GM21360 (cell line): ENCODE measurements around the gene SLC45A1.

Source experiments
- ATAC-seq: cut with Tn5 transposase; IDR thresholded peaks from one replicate; pipeline ENCODE4 v1.9.1; 2021; ENCODE audit warnings: mild to moderate bottlenecking, moderate library complexity; ENCODE audit not compliant: unreplicated experiment

Gene SLC45A1

GRCh38 chr1:8334106-8334851 is 16.4 kb downstream of the SLC45A1 start:
- no peak for ATAC-seq

GRCh38 chr1:8335246-8335645 is 17.3 kb downstream of the SLC45A1 start:
- no peak for ATAC-seq

GRCh38 chr1:8337776-8338525 is 20.0 kb downstream of the SLC45A1 start:
- no peak for ATAC-seq

GRCh38 chr1:8338526-8339202 is 20.8 kb downstream of the SLC45A1 start:
- no peak for ATAC-seq

- ATAC-seq, result no peak
Measured at GRCh38 chr1:8339203-8339600, 21.3 kb downstream of the SLC45A1 start.

DNA sequence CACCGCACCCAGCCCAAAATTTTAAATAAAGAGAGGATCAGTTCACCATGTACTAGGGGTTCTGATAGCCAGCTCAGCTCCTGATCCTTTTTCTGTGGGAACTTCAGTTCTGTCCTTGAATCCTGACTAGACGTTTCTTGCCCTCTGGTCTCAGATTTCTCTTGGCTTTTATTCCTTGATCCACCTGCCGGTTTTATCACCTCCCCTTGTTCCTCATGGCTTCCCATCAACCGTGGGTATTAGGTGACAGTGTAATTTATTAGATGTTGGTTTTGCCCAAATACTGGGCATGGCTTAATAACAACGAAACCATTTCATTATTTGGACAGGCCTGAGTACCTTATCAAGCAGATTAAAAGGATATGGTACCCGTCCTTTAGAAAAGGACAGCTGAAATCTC is 22.5 kb downstream of the SLC45A1 start:
- ATAC-seq, result no peak

DNA sequence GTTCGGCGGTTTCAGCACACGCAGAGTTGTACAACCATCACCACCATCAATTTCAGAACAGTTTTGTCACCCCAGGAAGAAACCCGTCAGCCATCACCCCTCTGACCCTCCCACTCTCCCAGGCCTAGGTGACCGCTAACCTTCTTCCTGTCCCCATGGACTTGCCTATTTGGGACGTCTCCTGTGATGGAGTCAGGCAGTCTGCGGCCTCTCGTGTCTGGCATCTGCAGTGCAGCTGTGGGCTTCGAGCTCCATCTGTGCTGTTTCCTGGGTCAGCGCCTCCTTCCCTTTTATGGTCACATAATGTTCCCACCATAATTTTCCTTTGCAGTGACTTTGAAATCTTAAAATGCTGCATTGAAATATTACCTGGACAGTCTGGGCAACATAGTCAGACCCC is 24.4 kb downstream of the SLC45A1 start:
- ATAC-seq, result no peak

GRCh38 chr1:8343044-8343443 is 25.1 kb downstream of the SLC45A1 start:
- ATAC-seq, result no peak

- no peak for ATAC-seq
Measured at GRCh38 chr1:8343464-8344001, 25.6 kb downstream of the SLC45A1 start.

DNA sequence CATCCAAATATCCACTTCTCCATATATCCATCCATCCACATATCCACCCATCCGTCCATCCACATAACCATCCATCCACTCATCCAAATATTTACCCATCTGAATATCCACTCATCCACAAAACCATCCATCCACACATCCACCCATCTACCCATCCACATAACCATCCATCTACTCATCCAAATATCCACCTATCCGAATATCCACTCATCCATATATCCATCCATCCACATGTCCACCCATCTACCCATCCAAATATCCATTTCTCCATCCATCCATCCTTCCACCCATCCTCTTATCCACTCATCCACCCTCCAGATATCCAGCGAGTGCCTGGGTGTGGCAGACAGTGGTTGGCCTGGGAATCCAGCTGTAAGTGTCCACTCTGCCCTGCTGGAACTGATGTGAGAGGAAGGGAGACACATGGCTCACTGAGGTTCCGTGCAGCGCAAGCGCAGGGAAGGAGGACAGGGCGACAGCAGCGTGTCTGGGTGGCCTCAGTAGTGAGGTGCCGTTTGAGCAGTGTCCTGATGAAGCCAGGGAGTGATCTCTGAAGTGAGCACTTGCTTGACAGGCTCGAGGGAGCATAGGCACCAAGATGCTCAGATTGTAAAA is 27.1 kb downstream of the SLC45A1 start:
- no peak for ATAC-seq

DNA sequence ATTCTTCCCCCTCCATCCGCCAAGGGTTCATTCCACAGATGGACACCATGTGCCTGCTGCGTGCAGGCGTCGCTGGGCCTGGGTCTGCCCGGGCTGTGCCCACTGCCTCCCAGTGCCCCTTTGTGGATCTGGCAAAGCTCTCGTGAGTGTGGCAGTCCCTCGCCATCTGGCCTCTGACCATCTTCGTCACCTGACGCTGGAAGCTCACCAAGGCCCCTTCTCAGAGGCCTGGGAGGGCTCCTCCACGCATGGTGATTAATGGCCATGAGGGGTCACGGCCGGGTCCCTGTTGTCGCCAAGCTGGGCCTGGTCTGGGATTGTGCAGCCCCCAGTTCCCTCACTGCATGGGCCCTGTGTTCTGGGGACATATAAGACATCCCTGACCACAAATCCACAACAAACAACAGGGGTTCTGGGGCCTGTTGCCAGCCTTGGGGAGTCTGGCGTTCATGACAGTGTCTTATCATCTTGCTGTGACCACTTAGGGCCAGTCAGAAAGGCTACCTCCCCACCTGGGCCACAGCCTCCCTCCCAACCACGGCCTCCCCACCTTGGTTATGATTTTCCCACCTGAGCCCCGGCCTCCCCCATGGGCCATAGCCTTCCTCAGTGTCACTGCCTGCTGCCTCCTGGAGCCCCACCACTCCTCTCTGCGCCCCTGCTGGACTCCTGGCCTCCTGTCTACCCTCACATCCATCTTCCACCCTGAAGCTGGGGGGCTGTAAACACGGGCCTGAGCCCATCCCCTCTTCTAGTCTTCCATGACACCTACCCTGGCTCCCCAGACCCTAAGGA is 27.9 kb downstream of the SLC45A1 start:
- no peak for ATAC-seq

DNA sequence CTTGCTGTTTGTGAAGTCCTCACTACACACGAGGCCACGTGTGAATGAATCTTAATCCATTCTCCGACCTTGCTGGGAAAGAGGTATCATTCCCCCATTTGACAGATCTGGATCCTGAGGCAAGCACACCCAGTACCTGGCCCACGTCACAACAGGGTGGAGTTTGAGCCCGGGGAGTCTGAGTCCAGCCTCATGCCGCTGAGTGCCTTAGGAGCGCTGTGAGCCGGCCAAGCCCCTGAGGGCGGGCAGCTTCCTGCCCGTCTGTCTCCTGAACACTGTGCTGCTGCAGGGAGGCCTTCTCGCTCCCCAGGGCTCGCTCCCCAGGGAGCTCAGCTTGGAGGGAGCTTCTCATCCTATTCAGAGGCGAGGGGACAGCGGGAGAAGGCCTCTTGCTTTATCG is 29.7 kb downstream of the SLC45A1 start:
- no peak for ATAC-seq

DNA sequence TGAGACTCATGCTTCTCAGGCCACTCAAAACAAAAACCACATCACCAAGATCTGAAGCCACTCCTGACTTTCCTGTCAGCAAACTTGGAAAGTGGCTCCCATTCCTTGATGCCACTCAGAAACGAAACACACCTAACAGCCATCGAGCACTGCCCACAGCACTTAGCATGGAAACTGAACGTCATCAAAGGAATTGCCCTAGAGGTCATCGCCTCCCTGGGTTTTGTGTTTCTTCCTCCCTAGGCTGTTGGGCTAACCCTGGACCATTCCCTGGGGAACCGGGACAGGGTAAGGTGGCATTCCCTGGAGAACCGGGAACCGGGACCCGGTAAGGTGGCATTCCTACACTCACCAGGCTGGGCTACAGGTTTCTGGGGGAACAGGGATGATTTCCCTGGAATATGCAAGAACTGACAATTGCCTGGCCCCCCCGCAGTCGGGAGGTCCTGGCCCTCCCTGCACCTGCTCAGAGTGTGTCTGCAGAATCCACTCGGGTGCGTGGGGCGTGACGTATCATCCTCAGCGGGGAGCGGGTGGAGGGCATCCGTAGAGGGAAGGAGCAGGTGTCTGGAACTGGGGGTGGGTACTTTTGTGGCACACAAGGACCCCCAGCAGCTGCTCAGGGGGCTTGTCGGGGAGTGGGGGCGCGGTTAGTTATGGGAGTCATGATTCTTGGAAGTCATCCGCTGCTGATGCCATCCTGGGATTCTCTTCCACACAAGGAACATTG is 30.3 kb downstream of the SLC45A1 start:
- no peak for ATAC-seq

- ATAC-seq, result peak; percentile 64
Measured at GRCh38 chr1:8348777-8349472, 31.0 kb downstream of the SLC45A1 start.

GRCh38 chr1:8349473-8349865 is 31.6 kb downstream of the SLC45A1 start:
- no peak for ATAC-seq

DNA sequence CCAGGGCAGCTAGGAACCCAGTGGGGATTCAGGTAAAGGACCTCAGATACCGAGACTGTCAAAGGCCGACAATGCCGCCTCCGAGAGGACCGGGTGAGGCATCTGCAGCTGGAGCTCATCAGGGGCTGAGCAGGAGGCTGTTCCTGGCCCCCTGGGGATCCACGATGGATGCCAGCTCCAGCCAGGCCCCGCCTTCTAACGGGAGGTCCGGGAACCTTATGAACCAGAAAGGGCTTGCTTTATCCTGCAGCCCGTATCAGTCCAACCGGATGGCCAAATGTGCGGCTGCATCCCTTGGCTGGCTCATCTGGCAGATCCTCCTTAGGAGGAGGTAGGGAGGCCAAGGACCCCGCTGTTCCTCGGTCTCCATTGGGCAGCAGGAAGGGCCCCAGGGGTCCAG is 32.0 kb downstream of the SLC45A1 start:
- no peak for ATAC-seq

DNA sequence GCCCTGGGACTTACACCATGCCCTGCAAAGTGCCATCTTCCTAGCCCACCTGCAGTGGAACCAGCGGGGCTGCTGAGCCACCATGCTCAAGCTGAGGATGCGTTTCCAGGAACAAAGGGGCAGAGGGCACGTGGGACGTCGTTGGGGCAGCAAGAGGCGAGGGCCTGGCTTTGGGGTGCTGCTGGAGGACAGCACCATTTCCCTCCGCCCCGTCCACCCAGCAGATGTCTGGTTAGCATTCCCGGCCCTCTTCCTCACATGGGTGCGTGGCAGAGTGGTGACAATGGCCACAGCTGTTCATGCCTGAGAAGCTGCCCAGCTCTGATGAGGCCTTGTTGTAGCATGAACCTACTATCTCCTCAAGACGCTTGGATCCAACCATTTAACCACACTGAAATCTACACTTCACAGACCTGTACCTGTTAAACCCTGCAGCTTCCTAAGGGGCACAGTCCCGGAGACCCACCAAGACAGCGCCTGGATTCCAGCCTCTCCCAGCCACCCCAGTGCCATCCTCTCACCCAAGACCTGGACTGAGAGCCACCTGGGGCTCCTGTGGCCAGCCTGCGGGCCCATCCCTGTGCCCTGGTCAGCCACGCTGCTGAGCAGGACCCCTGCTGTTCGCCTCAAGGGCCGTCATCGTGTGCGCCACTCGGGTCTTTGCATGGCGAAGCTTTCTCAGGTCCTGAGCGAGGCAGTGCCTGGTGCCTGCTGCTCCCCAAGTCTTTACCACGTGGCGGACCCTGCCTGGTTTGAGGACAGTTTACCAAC is 33.2 kb downstream of the SLC45A1 start:
- no peak for ATAC-seq

DNA sequence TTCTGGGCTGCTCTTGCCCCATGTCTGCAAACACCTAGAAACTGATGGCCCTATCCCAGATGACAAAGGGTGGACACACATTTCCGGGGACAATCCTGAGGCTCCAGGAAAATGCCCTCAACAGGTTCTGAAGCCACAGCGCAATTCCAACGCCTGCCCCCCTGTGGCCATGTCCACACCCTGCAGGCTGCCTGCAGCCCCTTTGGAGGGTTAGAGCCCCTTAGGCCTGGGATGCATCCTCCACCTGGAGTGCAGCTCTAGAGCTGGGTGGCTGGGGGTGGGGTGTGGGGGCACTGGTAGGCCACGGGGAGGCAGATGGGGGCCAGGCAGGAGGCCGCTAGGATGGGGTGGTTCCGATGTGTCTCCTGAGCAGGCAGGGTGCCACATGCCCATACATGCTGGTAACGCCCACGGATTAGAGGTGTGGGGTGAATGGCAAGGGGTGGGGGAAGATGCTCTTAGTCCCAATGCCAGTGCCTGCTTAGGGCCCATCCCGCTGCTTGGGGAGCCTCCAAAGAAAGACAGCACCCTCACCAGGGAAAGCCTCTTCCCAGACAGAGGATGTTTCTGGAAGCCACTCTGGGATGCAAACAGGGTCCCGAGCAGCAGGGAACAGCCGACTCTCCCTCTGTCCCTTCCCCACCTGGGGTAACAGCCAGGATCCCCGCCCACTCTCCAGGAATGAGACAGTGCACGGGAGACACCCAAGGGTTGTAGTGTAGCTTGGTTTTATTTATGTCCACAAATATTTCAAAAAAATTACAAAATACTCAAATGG is 34.0 kb downstream of the SLC45A1 start:
- no peak for ATAC-seq
